Measurements from ENCODE around the gene TTLL11. TPM values are rescaled to one million over a fixed set of nuclear protein-coding genes. Genes with fewer than 3 reads are reported as not detected.

TTLL11 gene
- total and polyA plus RNA-seq, 2 experiments from 2014 or later: 0.57 to 1.4 TPM

GRCh38 chr9:121938621-121939020, 154.5 kb downstream of the TTLL11 start:
- no peak for TF ChIP-seq REST (IDR thresholded peaks at IDR 0.05; ENCODE audit: unreplicated experiment)
- TF ChIP-seq JUNB (IDR thresholded peaks at IDR 0.05; ENCODE audit: unreplicated experiment): no peak
- no peak for TF ChIP-seq CREB1 (CRISPR knock-in tag; IDR thresholded peaks at IDR 0.05; ENCODE audit: low read depth)
- no peak for TF ChIP-seq ETS1 (IDR thresholded peaks at IDR 0.05)
- no peak for TF ChIP-seq CTCF (conservative IDR thresholded peaks at IDR 0.05; ENCODE audit: low read depth in 2 of 2)
- no peaks in the 10 kb centered on the region for H4K20me1 ChIP-seq (replicated peaks; ENCODE audit: insufficient read depth)
- H3K4me2 ChIP-seq: no peak overlapping the region
- H3K4me3 ChIP-seq: no peak overlapping the region
- H3K27me3 Mint-ChIP-seq (ENCODE audit: insufficient read depth, low read depth, poor library complexity): no peaks in the 10 kb centered on the region
- H3K4me1 Mint-ChIP-seq: peaks cover 21% of the 10 kb centered on the region
- H3K36me3 Mint-ChIP-seq (ENCODE audit: low read depth): no peaks in the 10 kb centered on the region
- ATAC-seq: no peak
- H3K9me3 Mint-ChIP-seq: no peaks in the 10 kb centered on the region
- no peak overlapping the region for H3K27ac Mint-ChIP-seq
- no peaks in the 10 kb centered on the region for H3K79me2 ChIP-seq (replicated peaks; ENCODE audit: insufficient read depth)
- H3K36me3 ChIP-seq (ENCODE audit: insufficient read depth): no peaks in the 10 kb centered on the region
- no peaks in the 10 kb centered on the region for H3K27me3 ChIP-seq (ENCODE audit: insufficient read depth)
- H2AFZ ChIP-seq: no peak overlapping the region
- H3F3A ChIP-seq (replicated peaks; ENCODE audit: low read depth): no peaks in the 10 kb centered on the region
- no peak overlapping the region for H3K27ac ChIP-seq (ENCODE audit: low read depth)
- no peak for DNase-seq (ENCODE audit: low spot score)
- peaks cover 5% of the 10 kb centered on the region; the same call in 1 of the 2 replicates for H3K4me1 ChIP-seq (ENCODE audit: insufficient read depth)
- H3K4me3 Mint-ChIP-seq: no peak overlapping the region
- no peaks in the 10 kb centered on the region for H3K9me2 ChIP-seq (ENCODE audit: insufficient read depth)

- H3K4me3 ChIP-seq: no peak overlapping the region
- DNase-seq (ENCODE audit: low spot score) (no peak), ATAC-seq (no peak)
- H3K4me3 Mint-ChIP-seq: no peak overlapping the region
- no peaks in the 10 kb centered on the region for H3F3A ChIP-seq (replicated peaks; ENCODE audit: low read depth)
- no peaks in the 10 kb centered on the region for H4K20me1 ChIP-seq (replicated peaks; ENCODE audit: insufficient read depth)
- no peaks in the 10 kb centered on the region for H3K9me2 ChIP-seq (ENCODE audit: insufficient read depth)
- no peaks in the 10 kb centered on the region for H3K9me3 Mint-ChIP-seq
- no peaks in the 10 kb centered on the region for H3K27me3 ChIP-seq (ENCODE audit: insufficient read depth)
- no peak overlapping the region for H3K27ac Mint-ChIP-seq
- peaks cover 21% of the 10 kb centered on the region for H3K4me1 Mint-ChIP-seq
- H3K79me2 ChIP-seq (replicated peaks; ENCODE audit: insufficient read depth): no peaks in the 10 kb centered on the region
- no peak overlapping the region for H3K4me2 ChIP-seq
- no peaks in the 10 kb centered on the region for H3K36me3 ChIP-seq (ENCODE audit: insufficient read depth)
- no peaks in the 10 kb centered on the region; the same call in 1 of the 2 replicates for H3K4me1 ChIP-seq (ENCODE audit: insufficient read depth)
- H3K36me3 Mint-ChIP-seq (ENCODE audit: low read depth): no peaks in the 10 kb centered on the region
- no peak overlapping the region for H3K27ac ChIP-seq (ENCODE audit: low read depth)
- H3K27me3 Mint-ChIP-seq (ENCODE audit: insufficient read depth, low read depth, poor library complexity): no peaks in the 10 kb centered on the region
- H2AFZ ChIP-seq: no peak overlapping the region
- TF ChIP-seq CTCF (conservative IDR thresholded peaks at IDR 0.05; ENCODE audit: low read depth in 2 of 2): no peak
- TF ChIP-seq JUNB (IDR thresholded peaks at IDR 0.05; ENCODE audit: unreplicated experiment): no peak
- TF ChIP-seq ZNF462 (CRISPR knock-in tag; IDR thresholded peaks at IDR 0.05): no peak
Observed at GRCh38 chr9:121937240-121937639, 155.9 kb downstream of the TTLL11 start.
